ENCODE measurements around the gene AIPL1. TPM values are rescaled to one million over a fixed set of nuclear protein-coding genes. Genes with fewer than 3 reads are reported as not detected.

Gene AIPL1
- total and polyA plus RNA-seq, 2 of the 13 experiments (the other 11 are each of a cell fraction or from before 2014, with no cell fraction given): not detected

DNA sequence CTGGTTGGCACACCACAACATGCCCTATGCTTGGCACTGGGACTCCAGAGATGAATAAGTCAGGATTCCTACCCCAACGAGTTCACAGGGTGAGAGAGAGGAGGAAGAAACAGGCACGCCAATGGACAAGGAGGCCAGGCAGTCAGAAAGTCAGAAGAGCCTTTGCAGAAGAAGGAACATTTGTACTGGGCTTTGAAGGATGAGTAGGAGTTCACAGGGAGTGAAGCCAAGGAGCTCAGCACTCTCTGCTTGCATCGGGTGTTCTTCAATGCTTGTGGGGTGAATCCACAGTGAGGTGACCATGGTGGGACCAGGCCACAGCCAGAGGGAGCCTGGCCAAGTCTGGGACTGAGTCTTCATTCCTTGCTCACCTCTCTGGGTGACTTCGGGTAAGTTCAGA lies 47.5 kb downstream of the AIPL1 start (continued):
- TF ChIP-seq, protein P1, sequence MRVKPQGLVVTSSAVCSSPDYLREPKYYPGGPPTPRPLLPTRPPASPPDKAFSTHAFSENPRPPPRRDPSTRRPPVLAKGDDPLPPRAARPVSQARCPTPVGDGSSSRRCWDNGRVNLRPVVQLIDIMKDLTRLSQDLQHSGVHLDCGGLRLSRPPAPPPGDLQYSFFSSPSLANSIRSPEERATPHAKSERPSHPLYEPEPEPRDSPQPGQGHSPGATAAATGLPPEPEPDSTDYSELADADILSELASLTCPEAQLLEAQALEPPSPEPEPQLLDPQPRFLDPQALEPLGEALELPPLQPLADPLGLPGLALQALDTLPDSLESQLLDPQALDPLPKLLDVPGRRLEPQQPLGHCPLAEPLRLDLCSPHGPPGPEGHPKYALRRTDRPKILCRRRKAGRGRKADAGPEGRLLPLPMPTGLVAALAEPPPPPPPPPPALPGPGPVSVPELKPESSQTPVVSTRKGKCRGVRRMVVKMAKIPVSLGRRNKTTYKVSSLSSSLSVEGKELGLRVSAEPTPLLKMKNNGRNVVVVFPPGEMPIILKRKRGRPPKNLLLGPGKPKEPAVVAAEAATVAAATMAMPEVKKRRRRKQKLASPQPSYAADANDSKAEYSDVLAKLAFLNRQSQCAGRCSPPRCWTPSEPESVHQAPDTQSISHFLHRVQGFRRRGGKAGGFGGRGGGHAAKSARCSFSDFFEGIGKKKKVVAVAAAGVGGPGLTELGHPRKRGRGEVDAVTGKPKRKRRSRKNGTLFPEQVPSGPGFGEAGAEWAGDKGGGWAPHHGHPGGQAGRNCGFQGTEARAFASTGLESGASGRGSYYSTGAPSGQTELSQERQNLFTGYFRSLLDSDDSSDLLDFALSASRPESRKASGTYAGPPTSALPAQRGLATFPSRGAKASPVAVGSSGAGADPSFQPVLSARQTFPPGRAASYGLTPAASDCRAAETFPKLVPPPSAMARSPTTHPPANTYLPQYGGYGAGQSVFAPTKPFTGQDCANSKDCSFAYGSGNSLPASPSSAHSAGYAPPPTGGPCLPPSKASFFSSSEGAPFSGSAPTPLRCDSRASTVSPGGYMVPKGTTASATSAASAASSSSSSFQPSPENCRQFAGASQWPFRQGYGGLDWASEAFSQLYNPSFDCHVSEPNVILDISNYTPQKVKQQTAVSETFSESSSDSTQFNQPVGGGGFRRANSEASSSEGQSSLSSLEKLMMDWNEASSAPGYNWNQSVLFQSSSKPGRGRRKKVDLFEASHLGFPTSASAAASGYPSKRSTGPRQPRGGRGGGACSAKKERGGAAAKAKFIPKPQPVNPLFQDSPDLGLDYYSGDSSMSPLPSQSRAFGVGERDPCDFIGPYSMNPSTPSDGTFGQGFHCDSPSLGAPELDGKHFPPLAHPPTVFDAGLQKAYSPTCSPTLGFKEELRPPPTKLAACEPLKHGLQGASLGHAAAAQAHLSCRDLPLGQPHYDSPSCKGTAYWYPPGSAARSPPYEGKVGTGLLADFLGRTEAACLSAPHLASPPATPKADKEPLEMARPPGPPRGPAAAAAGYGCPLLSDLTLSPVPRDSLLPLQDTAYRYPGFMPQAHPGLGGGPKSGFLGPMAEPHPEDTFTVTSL (CRISPR knock-in tag; IDR thresholded peaks at IDR 0.05; ENCODE audit: borderline replicate concordance): no peak
- TF ChIP-seq, protein P2, sequence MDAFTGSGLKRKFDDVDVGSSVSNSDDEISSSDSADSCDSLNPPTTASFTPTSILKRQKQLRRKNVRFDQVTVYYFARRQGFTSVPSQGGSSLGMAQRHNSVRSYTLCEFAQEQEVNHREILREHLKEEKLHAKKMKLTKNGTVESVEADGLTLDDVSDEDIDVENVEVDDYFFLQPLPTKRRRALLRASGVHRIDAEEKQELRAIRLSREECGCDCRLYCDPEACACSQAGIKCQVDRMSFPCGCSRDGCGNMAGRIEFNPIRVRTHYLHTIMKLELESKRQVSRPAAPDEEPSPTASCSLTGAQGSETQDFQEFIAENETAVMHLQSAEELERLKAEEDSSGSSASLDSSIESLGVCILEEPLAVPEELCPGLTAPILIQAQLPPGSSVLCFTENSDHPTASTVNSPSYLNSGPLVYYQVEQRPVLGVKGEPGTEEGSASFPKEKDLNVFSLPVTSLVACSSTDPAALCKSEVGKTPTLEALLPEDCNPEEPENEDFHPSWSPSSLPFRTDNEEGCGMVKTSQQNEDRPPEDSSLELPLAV (CRISPR knock-in tag; conservative IDR thresholded peaks at IDR 0.05; ENCODE audit: low read depth): no peak
- TF ChIP-seq ZNF383 (CRISPR knock-in tag; IDR thresholded peaks at IDR 0.05; ENCODE audit: borderline replicate concordance): no peak
- TF ChIP-seq ZNF790 (CRISPR knock-in tag; IDR thresholded peaks at IDR 0.05; ENCODE audit: borderline replicate concordance): no peak
- TF ChIP-seq, protein P3, sequence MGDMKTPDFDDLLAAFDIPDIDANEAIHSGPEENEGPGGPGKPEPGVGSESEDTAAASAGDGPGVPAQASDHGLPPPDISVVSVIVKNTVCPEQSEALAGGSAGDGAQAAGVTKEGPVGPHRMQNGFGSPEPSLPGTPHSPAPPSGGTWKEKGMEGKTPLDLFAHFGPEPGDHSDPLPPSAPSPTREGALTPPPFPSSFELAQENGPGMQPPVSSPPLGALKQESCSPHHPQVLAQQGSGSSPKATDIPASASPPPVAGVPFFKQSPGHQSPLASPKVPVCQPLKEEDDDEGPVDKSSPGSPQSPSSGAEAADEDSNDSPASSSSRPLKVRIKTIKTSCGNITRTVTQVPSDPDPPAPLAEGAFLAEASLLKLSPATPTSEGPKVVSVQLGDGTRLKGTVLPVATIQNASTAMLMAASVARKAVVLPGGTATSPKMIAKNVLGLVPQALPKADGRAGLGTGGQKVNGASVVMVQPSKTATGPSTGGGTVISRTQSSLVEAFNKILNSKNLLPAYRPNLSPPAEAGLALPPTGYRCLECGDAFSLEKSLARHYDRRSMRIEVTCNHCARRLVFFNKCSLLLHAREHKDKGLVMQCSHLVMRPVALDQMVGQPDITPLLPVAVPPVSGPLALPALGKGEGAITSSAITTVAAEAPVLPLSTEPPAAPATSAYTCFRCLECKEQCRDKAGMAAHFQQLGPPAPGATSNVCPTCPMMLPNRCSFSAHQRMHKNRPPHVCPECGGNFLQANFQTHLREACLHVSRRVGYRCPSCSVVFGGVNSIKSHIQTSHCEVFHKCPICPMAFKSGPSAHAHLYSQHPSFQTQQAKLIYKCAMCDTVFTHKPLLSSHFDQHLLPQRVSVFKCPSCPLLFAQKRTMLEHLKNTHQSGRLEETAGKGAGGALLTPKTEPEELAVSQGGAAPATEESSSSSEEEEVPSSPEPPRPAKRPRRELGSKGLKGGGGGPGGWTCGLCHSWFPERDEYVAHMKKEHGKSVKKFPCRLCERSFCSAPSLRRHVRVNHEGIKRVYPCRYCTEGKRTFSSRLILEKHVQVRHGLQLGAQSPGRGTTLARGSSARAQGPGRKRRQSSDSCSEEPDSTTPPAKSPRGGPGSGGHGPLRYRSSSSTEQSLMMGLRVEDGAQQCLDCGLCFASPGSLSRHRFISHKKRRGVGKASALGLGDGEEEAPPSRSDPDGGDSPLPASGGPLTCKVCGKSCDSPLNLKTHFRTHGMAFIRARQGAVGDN (CRISPR knock-in tag; IDR thresholded peaks at IDR 0.05): no peak
- TF ChIP-seq ZNF136 (CRISPR knock-in tag; IDR thresholded peaks at IDR 0.05; ENCODE audit: low read depth): no peak
- TF ChIP-seq MTA3 (CRISPR knock-in tag; IDR thresholded peaks at IDR 0.05): no peak
- TF ChIP-seq, protein P4, sequence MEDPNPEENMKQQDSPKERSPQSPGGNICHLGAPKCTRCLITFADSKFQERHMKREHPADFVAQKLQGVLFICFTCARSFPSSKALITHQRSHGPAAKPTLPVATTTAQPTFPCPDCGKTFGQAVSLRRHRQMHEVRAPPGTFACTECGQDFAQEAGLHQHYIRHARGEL (CRISPR knock-in tag; IDR thresholded peaks at IDR 0.05): no peak
- TF ChIP-seq, protein P5, sequence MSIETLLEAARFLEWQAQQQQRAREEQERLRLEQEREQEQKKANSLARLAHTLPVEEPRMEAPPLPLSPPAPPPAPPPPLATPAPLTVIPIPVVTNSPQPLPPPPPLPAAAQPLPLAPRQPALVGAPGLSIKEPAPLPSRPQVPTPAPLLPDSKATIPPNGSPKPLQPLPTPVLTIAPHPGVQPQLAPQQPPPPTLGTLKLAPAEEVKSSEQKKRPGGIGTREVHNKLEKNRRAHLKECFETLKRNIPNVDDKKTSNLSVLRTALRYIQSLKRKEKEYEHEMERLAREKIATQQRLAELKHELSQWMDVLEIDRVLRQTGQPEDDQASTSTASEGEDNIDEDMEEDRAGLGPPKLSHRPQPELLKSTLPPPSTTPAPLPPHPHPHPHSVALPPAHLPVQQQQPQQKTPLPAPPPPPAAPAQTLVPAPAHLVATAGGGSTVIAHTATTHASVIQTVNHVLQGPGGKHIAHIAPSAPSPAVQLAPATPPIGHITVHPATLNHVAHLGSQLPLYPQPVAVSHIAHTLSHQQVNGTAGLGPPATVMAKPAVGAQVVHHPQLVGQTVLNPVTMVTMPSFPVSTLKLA (IDR thresholded peaks at IDR 0.05): no peak
